Right hindlimb (tissue), 1 donor: ENCODE measurements around the gene IDH3A.
A peak's percentile ranks its signal among the peaks of the same experiment; 100 is the strongest.

Source experiments
- DNase-seq: peaks from one replicate; pipeline ENCODE4 v3.0.0-alpha.2; 2018

IDH3A gene

DNA sequence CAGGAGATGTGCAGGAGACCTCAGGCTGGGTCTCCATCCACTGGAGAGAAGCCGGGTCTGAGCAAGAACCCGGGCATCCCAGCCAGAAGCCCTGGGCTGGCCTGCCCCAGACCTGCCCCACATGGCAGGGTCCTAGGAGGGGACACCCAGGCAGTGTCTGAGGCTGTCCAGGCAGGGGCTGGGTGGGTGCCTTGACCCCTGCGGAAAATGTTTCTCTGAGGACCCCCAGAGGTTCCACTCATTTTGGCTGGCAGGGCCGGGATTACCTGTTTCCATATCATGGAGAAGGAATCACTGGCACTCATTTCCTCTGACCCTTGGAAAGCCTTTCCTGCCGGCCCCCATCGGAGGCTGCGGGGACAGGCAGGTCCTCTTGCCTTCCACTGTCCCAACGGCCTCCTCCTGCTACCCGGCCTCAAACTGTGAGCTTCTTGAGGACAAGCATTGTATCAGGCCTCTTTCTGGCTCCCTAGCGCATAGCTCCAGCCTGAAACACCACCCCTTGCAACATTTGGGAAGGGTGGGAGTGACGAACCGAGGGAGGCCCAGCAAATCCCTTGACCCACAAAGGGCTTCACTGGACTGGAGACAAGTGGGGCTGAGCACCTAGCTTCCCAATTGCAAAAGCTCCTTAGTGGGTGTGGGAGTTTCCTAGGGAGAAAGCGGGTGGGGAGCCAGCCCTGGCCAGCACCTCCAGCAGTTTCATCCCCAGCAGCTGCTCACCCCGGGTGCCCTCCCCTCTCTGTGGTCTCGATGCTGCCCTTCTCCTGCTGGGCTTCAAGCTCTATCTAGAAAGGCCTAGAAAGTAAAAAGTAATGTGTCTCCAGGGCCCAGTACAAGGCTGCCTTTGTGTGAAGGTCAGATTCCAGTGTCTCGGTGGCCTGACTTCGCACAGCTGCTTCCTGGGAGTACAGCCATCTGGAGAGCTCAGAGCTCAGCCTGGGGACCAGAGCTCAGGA is 55.5 kb downstream of the IDH3A start:
- peak; percentile 69 for DNase-seq

DNA sequence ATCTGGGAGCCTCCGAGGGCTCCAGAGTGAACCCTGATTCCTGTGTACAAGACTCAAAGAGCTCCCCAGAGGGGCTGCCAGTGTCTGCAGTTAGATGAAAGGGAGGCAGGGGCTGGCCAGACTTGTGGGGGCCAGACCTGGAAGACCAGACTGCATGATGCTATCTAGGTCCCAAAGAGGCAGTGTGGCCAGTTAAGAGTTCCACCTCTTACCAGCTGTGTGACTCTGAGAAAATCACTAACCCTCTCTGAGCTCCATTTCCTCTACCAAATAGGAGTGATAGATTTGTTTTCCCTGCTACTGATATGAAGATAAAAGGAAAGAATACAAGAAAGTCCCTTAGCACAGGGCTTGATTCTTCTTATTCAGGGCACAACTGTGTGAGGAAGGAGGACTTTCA is 56.2 kb downstream of the IDH3A start:
- no peak for DNase-seq

DNA sequence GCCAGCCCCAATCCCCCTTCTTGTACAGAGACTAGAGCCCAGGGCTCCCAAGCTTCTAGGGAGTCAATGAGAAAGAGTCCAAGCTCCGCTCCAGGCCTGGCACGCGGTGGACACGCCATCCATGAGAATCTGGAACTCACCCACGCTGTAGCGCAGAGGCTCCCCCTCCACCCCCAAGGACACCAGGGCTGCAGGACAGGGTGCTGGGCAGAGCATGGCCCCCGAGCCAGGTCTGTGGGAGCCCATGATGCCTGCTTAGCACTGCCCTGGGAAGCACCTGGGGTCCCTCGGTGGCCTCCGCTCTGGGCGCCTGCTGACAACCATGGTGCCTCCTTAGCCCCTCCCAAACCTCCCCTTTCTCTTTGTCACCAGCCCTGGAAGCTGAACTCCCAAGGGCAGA is 56.7 kb downstream of the IDH3A start:
- DNase-seq = no peak

DNA sequence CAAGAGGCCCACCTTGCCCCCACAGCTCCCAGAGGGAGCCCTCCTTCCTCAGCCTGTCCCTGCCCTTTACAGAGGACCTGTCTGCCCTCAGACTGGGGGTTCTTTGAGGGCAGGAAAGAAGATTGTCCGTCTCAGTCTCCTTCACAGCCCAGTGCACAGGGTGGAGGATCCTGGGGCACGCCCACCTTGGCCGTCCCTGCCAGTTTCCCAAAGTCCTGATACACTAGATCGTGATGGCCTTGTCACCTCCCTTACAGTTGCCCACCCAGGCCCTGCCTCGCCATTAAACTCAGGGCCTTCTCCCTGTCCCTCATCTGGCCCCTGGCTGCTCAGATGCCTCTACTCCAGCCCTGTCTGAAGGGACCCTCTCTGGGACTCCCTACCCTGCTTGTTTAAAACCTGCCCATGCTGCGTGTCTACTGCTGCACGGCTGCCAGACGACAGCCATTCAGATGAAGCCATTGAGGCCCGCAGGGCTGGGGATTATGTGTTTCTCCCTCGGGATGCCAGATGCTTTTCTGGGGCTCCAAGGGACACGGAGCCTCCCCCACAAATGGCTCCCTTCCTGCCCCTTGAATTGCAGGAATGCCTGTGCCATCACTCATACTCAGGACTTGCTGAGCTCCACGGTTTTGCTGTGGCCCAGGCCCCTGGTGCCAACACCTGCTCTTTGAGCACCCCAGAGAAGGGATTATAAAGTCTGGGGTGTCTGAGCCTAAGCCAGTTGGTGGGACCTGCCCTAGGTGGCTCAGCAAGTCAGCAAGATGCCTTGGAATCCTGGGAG is 57.4 kb downstream of the IDH3A start:
- no peak for DNase-seq

DNA sequence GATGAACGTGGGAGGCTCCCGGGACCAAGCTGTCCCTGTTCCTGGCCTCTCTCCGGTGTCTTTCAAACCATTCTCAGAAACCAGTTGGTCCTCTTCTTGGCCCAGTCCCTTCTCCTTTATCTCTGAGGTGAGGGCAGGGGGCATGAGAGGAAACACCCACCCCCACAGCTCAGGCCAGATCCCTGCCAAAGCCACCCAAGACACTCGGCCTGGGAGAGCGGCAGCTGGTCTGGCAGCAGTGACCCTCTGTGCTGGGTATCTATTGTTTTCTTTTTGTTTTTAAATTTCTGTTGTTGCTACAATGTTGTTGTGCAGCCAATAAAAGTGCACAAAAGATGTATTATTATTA is 57.9 kb downstream of the IDH3A start:
- no peak for DNase-seq

DNA sequence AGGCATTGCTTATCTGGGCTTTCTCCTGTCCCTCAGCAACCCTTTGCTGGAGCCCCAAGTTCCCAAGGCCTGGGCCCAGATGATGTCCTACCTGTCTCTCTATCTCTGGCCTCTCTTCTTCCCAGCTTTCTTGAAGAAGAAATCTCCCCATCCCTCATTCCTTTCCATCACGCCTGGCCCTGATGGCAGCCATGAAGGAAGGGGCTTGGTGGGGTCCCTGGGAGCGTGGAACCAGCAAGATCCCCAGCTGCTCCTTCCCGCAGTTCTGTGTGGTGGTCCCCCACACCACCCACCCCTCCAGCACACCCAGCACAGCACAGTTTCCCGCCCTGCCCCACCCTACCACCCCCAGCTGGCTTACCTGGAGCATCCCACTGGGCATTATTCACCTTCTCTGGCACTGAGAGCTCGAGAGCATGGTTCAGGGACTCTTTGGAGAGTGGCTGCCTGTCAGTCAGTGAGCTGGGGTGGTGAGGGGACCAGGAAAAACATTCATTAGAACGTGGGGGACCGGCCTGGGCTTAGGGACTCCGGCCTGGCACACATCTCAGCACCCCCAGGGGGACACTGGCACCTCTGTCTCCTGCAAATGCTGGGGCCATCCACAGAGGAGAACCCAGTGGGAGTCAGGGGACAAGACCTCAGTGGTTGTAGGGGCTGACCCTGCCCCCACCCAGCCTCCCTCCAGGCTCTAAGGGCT is 58.6 kb downstream of the IDH3A start:
- no peak for DNase-seq

DNA sequence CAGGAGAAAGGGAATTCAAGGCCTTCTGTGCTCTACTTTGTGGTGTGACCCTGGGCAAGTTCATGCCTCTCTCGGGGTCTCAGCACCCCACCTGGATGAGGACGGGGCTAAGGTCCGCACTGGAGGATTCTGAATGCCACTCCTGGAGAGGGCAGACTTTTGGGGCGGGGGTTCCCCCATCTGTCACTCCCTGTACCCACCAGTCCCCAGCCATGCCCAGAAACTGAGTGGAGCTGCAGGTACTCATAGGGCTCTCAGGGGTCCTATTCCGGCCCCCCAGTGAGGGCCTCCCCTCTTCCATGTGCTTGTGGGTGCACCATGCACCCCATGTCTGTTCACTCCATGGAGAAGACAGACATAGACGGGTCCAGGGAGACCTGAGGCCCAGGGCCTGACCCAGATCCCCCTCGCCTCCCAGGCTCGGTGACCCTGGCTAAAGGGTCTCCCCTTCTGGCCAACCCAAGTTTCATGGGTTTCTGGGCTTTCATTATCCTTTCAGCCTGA is 59.2 kb downstream of the IDH3A start:
- no peak for DNase-seq

DNA sequence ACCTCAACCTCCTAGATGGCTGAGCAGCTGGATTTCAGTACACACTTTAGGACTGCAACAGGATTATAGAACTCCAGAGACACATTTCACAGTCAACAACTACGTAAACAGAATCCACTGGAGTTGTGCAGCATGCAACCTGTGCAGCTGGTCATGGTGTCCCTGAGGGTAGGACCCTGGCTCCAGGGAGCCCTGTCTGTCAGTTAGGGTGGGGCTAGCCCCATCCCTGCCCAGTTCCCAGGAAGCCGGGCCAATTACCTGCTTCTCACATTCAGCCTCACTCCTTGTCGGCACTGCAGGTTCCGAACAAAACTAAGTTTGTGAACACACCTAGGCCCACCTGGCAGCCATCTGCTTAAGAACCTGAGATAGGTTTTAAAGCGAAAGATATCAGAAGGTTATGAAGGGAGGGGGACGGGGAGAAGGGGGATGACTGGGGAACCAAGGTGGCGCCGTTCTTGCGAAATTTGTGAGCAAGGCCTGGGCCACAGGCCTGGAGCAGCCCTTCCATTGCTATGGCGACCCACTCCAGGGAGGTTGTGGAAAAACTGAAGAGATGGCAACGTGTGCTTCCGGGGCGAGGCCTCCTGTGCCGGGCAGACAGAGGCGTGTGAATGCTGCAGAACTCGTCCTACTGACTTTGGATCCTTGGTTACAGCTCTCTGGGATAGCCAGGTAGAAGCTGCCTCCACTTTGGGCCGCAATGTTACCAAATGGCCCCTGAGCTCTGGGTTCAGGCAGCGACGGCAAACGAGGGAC is 59.9 kb downstream of the IDH3A start:
- DNase-seq = no peak

DNA sequence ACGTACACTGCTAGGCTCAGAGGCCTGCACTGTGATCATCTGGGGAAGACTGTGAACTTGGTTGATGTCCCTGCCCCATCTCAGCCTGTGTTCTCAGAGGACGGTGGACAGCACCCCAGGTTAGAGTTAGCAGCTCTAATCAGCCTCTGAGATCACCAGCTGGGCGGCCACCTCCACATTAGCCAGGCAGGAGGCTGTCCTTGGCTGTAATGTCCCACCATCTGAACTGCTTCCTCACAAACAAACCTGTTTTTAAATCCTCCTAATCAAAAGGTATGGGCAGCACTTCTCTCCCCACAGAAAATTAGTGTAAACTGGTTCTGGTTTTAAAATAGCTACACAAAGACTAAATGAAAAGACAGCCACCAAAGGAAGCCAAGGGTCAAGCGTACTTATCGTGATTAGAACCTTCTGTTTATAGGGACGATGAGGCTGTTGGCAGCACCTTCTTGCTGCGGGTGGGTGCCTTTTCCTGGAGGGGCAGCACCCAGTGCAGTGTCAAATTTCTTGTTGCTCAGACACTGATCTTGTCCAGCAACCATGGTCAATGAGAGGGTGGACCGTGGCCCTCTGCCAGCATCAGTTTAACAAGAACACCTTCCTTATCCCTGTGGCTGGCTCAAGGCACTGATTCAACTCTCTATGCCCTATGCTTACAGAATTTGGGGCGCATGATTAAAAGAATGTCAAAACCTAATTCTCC is 60.6 kb downstream of the IDH3A start:
- no peak for DNase-seq

DNA sequence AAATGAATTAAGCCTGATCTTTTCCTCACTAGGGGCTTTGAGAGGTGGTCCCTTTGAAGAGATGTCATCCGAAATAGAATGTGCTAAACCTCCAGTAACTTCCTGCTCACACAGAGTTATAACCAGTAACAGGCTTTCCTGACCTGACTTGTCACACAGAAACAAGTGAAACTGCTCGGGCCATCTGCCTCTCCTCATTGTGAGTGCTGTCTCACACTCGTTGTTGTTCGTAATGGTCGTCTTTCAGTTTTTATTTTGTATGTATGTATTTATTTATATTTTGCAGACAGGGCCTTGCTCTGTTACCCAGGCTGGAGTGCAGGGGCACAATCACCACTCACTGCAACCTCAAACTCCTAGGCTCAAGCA is 61.2 kb downstream of the IDH3A start:
- no peak for DNase-seq

DNA sequence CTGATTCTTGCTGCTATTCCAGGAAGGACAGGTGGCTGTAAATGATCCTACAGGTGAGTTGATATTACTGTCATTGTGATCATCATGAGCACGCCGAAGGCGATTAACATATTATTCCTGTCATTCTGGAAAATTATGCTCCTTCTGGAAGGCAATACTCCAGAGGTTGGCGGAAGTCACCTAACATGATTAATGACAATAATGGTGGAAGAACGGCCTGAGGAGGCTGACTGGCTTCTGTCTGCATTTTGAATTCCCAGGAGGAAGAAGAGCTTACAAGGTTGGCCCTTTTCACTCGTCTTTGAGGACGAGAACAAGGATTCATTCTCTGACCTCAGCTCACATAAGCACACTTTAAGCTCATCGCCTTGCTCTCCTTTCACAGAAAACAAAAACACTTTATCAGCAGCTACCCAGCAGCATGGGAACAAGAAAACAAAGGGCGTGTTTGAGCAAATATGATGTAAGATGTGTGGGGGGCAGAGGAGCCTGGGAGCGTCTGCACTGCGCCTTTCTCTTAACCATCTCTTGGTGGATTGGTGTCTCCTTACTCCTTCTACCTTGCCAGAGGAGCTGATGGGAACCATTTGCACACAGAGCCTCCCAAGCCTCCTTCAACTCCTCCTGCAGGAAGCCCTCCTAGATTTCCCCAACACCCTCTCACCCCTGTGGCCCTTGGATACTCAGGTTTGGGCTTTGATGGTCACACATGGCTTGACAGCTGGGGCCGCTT is 62.2 kb downstream of the IDH3A start:
- DNase-seq = no peak

DNA sequence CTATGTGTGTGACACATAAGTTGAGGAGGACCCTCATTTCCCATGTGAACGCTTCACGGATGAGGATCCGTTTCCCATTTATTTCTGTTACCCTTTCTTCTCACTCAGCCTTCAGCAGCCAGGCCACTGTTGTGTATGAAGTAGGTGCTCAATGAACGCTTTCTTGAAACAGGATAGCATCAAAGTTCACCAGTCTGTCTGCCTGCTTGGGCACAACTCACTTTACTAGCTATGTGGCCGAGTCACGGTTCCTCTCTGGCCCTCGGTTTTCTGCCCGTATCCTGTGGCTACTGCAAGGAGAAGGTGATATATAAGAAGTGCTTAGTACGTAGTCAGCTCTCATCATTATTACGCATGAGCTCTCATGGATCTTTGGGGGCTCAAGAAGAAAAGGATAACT is 62.8 kb downstream of the IDH3A start:
- DNase-seq = no peak

DNA sequence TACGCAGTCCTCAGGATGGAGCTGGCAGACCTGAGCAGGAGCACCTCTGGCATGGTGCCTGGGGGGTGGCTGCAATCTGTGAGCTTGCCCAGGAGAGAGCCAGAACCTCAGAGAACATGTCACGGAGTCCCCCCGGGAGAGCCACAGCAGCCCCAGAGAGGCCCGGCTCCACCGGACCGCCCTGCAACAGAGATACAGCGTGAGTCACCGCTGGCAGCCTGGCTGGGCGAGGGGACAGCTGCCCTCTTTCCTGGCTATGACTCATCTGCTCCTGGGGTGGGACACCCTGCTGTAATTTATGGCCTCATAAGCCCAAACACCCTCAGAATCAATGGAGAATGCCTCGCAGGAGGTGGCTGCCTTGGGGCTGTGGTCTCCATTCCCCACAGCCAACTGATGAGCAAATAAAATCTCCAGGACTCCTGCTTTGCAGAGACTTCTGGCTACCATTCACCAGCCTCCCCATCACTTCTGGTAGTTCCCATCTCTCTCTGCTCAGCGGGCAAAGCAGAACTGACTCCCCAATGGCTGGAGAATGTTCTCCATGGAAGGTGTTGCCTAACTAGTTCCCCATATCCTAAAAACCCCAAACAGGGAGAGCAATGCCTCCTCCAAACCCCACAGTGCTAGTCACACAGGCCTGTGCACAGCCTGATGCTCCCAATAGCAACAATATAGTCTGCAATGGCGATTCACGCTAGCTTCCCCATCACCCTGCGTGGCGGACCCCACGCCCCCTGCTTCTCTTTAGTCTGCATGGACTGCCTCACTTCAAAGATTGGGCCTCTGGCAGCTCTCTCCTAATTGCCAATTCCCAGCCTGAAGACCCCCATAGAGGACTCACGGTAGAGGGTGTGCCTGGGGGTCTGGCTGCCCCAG is 63.6 kb downstream of the IDH3A start:
- peak; percentile 77 for DNase-seq

DNA sequence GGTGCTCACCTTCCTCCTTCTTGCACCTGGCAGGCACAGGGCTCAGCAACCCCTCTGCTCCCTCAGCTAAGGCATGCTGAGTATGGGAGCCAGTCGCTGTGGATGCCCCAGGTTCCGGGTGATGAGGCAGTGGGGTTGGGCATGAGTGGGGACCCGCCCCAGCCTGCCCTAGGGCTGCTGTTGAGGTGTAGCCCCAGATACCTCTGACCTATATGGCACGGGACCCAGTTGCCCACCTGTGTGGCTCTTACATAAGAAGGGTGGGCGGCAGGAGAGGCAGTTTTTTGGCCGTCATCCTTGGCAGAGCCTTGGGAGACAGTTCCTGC is 64.2 kb downstream of the IDH3A start:
- no peak for DNase-seq

DNA sequence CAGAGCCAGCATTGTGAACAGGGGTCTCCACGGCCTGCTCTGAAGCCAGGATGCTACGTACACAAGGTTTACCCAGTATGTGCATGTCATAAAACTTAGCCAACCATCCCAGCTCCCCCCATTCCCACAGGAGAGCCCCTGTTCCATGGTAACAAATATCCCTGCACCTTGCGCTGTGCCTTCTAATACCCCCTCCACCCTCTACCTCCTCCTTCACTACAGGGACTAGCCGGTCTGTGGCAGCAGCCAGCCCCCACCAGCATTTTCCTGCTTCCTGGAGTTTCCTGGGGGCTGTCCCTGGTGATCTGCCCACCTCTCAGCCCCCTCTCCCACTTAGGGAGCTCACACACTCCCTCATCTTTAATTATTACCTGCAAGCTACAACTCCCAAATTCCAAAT is 64.8 kb downstream of the IDH3A start:
- peak; percentile 3 for DNase-seq

DNA sequence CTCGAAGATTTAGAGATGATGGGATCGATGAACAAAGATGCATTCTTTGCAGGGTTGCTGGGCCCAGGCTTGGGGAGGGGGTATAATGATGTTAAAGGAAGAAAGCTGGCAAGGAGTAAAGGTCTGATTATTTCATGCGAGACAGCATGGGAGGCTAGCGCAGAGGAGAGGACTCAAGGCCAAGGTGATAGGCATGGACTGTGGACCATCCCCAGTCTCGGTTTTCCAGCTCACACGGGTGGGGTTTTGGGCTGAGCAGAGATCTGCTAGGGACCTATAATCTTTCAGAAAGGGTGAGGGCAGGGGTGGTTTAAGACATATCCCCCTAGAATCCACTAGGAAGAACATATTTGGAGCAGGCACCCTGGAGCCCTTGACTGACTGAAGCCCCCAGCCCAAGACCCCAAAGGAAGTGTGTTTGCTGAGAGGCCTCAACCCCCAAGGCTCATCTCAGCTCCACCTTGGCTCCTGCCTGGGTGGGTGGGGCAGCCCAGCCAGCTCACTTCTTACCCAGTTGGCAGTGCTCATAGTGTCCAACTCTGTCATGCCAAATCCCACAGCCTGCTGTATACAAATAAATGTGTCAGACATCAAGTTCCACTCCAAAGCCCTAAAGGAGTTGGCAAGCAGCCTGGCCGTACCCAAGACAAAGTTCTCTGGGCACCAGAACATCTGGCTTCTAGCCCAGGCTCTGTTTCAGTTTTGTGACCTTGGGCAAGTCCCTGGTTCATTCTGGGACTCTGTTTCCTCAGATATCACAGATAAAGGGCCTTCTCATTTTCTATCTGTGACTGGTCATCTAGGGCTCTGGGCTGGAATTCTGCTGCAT is 67.3 kb downstream of the IDH3A start:
- peak; percentile 16 for DNase-seq

DNA sequence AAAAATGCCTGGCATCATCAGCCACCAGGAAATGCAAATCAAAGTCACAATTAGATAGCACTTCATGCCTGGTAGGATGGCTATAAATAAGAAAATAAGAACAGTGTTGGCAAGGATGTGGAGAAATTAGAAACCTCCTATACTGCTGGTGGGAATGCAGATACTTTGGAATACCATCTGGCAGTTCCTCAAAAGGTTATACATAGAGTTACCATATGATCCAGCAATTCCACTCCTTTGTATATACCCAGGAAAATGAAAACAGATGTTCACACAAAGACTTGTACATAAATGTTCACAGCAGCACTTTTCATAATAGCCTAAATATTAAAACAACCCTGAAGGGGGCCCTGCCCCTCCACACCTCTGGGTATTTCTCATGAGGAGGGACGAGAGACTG is 71.6 kb downstream of the IDH3A start:
- no peak for DNase-seq
